ENCODE measurements around the gene TBL1X. TPM values are rescaled to one million over a fixed set of nuclear protein-coding genes. Genes with fewer than 3 reads are reported as not detected.

The TBL1X gene
- total RNA-seq, 6 experiments from 2014 or later = 34.4 to 53.2 (median 44.9) TPM

DNA sequence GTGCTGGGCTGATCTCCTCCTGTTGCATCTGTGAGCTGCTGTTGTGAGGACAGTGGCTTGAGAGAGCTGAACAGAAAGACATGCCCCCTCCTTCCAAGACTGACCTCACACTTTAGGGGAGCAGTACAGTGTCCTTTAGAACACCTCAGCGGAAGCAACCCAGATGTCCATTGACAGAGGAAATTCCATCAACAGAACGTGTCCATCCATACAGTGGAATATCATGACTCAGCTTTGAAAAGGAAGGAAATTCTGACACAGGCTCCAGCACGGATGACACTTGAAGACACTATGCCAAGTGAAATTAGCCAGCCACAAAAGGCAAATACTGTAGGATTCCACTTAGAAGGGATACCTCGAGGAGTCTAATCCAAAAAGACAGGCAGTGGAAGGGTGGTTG lies 197.3 kb downstream of the TBL1X start:
- peak overlapping the region; percentile 86 for H3K27ac Mint-ChIP-seq
- peaks cover 35% of the 10 kb centered on the region for H3K4me1 Mint-ChIP-seq (ENCODE audit: low read depth)
- H3K4me3 Mint-ChIP-seq = peak overlapping the region; percentile 56
- no peaks in the 10 kb centered on the region for H3K9me3 Mint-ChIP-seq
- peak; percentile 62 for DNase-seq
- peaks cover 12% of the 10 kb centered on the region; the same call in 1 of the 2 replicates for H3K36me3 Mint-ChIP-seq (ENCODE audit: low read depth)
- TF ChIP-seq, protein P1, sequence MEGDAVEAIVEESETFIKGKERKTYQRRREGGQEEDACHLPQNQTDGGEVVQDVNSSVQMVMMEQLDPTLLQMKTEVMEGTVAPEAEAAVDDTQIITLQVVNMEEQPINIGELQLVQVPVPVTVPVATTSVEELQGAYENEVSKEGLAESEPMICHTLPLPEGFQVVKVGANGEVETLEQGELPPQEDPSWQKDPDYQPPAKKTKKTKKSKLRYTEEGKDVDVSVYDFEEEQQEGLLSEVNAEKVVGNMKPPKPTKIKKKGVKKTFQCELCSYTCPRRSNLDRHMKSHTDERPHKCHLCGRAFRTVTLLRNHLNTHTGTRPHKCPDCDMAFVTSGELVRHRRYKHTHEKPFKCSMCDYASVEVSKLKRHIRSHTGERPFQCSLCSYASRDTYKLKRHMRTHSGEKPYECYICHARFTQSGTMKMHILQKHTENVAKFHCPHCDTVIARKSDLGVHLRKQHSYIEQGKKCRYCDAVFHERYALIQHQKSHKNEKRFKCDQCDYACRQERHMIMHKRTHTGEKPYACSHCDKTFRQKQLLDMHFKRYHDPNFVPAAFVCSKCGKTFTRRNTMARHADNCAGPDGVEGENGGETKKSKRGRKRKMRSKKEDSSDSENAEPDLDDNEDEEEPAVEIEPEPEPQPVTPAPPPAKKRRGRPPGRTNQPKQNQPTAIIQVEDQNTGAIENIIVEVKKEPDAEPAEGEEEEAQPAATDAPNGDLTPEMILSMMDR (IDR thresholded peaks at IDR 0.05) = no peak
- H3K27me3 Mint-ChIP-seq (ENCODE audit: insufficient read depth) = peaks cover 4% of the 10 kb centered on the region

DNA sequence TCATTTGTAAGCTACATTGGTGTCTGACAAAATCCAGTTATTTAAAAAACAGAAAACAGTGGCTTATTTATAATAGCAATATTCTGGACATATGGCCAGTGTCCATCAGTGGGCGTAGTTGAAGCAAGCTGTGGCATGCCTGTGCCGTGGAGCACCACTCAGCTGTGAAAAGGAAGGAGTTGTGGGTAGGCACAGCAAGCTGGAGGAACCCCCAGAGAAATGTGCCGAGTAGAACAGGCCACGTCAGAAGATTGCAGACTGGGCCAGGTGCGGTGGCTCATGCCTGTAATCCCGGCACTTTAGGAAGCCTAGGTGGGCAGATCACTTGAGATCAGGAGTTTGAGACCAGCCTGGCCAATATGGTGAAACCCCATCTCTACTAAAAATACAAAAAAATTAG lies 198.4 kb downstream of the TBL1X start:
- Mint-ChIP-seq H3K27ac (no peak overlapping the region), H3K4me1 (ENCODE audit: low read depth) (peaks cover 42% of the 10 kb centered on the region), H3K36me3 (ENCODE audit: low read depth) (peaks cover 9% of the 10 kb centered on the region; the same call in 1 of the 2 replicates), H3K27me3 (ENCODE audit: insufficient read depth) (peaks cover 4% of the 10 kb centered on the region), H3K9me3 (no peaks in the 10 kb centered on the region), H3K4me3 (no peak overlapping the region)
- TF ChIP-seq, protein P1 (IDR thresholded peaks at IDR 0.05) = no peak
- no peak for DNase-seq

DNA sequence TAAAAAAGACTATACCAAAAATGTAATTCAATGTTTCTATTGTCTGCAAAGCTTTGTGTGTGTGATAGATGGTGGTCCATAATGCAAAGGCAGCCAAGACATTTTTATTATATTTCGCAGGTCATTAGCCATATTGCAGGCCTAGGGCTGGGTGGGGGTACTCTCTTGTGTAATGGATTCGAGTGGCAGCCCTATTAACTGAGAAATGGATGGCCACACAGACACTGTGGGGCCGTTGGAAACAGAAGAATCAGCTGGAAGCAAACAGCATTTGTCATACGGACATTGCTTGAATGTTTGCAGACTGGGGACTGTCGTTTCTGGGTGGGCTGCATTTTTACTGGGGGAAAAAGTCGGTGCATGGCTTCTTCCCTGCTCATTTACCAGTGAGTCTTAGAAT lies 199.4 kb downstream of the TBL1X start:
- Mint-ChIP-seq H3K27me3 (ENCODE audit: insufficient read depth) (peaks cover 4% of the 10 kb centered on the region), H3K4me3 (no peak overlapping the region), H3K4me1 (ENCODE audit: low read depth) (peaks cover 45% of the 10 kb centered on the region), H3K36me3 (ENCODE audit: low read depth) (peaks cover 8% of the 10 kb centered on the region; the same call in 1 of the 2 replicates), H3K9me3 (no peaks in the 10 kb centered on the region), H3K27ac (no peak overlapping the region)
- no peak for DNase-seq
- TF ChIP-seq, protein P1 (IDR thresholded peaks at IDR 0.05) = no peak

DNA sequence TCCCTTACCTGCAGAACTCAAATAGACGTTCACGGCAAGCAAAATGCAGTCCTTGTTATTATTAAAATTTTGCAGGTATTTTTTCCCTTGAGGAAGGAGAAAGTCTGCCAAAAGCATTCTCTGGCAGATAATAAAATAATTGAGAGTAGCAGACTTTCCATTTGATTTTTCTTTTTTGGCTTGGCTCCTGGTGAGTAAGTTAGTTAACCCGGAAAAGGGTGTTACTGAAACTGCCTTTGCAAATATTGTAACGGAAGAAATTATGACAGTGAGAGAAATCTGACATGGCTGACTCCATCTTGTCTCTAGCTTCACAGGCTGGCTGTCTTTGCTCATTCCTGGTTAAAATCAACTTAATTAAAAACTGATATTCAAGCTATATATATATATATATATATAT lies 200.3 kb downstream of the TBL1X start:
- Mint-ChIP-seq H3K27ac (no peak overlapping the region; the same call in 1 of the 2 replicates), H3K9me3 (no peaks in the 10 kb centered on the region), H3K4me3 (no peak overlapping the region), H3K4me1 (ENCODE audit: low read depth) (peaks cover 45% of the 10 kb centered on the region), H3K36me3 (ENCODE audit: low read depth) (peaks cover 8% of the 10 kb centered on the region; the same call in 1 of the 2 replicates), H3K27me3 (ENCODE audit: insufficient read depth) (peaks cover 4% of the 10 kb centered on the region)
- DNase-seq = no peak
- TF ChIP-seq, protein P1 (IDR thresholded peaks at IDR 0.05) = no peak

DNA sequence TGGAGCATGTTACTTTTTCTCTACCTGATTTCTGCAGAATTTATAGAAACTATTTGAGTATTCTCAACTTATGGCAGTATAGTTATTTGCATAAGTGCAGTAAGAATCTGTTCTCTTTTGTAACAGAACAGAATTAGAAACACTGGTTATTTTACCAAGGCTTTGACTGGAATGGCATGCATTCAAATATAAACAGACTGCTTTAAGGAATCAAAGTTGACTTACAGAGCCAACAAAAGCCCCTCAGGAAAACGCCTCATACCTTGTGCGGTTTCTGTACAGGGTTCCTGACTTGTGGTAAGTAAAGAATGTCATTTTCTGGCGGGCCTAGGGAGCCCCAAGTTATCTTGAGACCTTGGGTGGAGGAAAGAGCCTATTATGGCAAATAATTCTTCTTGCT lies 203.7 kb downstream of the TBL1X start:
- peaks cover 19% of the 10 kb centered on the region for H3K36me3 Mint-ChIP-seq (ENCODE audit: low read depth)
- no peak overlapping the region for H3K4me3 Mint-ChIP-seq
- H3K27me3 Mint-ChIP-seq (ENCODE audit: insufficient read depth) = peaks cover 1% of the 10 kb centered on the region; the same call in 1 of the 2 replicates
- TF ChIP-seq, protein P1 (IDR thresholded peaks at IDR 0.05) = no peak
- H3K27ac Mint-ChIP-seq = peak overlapping the region; percentile 56; the same call in 1 of the 2 replicates
- peak; percentile 11 for DNase-seq
- peaks cover 53% of the 10 kb centered on the region for H3K4me1 Mint-ChIP-seq (ENCODE audit: low read depth)
- no peaks in the 10 kb centered on the region for H3K9me3 Mint-ChIP-seq
